Measurements from ENCODE around the gene VASH2.

The VASH2 gene

GRCh38 chr1:212914789-212915188, 35.6 kb upstream of the VASH2 start:
- H3K4me3 ChIP-seq, result no peak overlapping the region
- TF ChIP-seq CTCF (IDR thresholded peaks at IDR 0.05), result no peak
- H3K27ac ChIP-seq, result no peak overlapping the region
- DNase-seq (ENCODE audit: low spot score), result no peak

- TF ChIP-seq CTCF (IDR thresholded peaks at IDR 0.05), result no peak
These were observed 34.9 kb upstream of the VASH2 start for GRCh38 chr1:212915245-212916091.

DNA sequence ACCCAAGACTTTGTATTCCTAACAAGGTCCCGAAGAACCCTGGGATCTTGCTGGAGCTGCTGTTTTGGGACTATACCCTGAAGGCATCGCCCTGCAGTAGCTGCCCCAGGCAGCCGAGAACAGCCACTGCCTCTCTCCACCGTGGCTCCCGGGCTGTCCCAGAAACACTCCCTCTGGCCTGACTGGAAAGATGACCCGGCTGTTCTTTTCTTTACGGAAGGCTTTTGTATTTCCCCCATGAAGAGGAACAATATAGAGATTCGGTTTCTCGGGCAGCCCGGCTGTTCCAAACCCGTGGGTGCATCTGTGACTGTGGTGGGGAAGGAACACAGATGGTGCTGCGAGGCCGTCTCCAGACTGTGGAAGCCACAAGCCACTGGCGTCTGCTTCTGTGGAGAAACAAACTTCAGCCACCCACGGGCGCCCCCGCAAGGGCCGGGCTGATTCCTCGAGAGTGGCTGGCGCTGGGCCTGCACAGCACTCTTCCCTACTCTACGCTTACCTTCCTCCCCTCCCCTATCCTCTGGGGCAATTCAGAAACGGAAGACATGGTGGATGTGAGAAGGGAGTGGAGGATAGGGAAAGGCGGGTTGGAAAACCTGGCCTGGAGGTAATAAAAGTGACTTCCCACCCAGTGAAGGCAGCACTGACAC, 33.7 kb upstream of the VASH2 start:
- no peak for DNase-seq (ENCODE audit: low spot score)
- no peak overlapping the region for H3K27ac ChIP-seq
- peak overlapping the region; percentile 54 for H3K4me3 ChIP-seq
- no peak for TF ChIP-seq CTCF (IDR thresholded peaks at IDR 0.05)

More at GRCh38 chr1:212915245-212916091, 34.9 kb upstream of the VASH2 start:
- Histone ChIP-seq H3K27ac (no peak overlapping the region), H3K4me3 (no peak overlapping the region)
- no peak for DNase-seq (ENCODE audit: low spot score)

- no peak for DNase-seq (ENCODE audit: low spot score)
- Histone ChIP-seq H3K27ac (no peak overlapping the region), H3K4me3 (no peak overlapping the region)
- TF ChIP-seq CTCF (IDR thresholded peaks at IDR 0.05), result no peak
These were observed 33.2 kb upstream of the VASH2 start for GRCh38 chr1:212917134-212917485.

DNA sequence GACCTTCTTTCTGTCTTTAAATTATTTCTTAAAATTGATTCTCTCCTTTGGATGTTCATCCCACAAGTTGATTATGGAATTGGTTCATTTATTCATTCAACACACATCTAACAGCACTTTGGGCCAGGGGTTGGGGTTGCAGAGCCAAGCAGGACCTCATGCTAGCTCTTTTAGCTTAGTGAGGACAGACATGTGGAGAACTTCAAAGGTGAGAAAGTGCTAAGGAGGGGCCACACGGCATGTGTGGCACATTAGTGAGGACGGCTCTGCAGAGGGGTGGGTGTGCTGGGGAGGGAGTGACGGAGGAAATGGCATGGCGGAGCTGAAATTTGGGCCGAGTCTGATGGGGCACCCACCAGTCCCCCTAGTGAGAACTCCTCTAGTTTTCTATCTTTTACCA, 32.5 kb upstream of the VASH2 start:
- Histone ChIP-seq H3K27ac (no peak overlapping the region), H3K4me3 (no peak overlapping the region)
- DNase-seq (ENCODE audit: low spot score), result no peak
- no peak for TF ChIP-seq CTCF (IDR thresholded peaks at IDR 0.05)

DNA sequence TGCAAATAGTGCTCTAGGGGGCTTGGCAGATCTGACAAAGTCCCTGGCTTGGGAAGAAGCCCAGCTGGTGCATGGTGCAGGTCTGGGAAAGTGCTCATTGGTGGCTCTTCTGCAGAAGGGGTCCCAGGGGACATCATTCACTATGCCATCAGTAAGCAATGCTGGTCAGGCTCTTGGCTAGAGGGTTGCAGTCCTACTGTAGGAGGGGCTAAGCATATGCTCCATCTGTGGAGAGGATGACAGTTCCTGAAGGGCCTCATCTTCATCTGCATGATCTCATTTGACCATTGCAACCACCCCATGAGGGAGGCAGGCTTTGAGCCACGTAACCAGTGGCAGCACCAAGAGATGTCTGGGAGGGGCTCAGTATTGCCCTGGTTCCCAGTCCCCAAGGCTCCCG, 31.5 kb upstream of the VASH2 start:
- Histone ChIP-seq H3K27ac (no peak overlapping the region), H3K4me3 (no peak overlapping the region)
- DNase-seq (ENCODE audit: low spot score), result no peak
- TF ChIP-seq CTCF (IDR thresholded peaks at IDR 0.05), result no peak

- TF ChIP-seq CTCF (IDR thresholded peaks at IDR 0.05), result no peak
- H3K4me3 ChIP-seq, result no peak overlapping the region
- no peak overlapping the region for H3K27ac ChIP-seq
- no peak for DNase-seq (ENCODE audit: low spot score)
These were observed 30.1 kb upstream of the VASH2 start for GRCh38 chr1:212920246-212920645.

Measured in coronary artery (tissue), 2 donors.